HG03159 (cell line): ENCODE measurements around the gene PPID.
"Not testable (repeated sequence)": the region's sequence is repeated elsewhere in the genome, so short reads cannot be mapped to it uniquely, and the experiment has no call there.

Experiments
- ATAC-seq: cut with Tn5 transposase; IDR thresholded peaks from one replicate; pipeline ENCODE4 v1.9.1; 2021; ENCODE audit warnings: mild to moderate bottlenecking, moderate library complexity; ENCODE audit not compliant: unreplicated experiment

Gene PPID

GRCh38 chr4:158669310-158669709, 53.9 kb downstream of the PPID start:
- ATAC-seq = no peak

- no peak for ATAC-seq
Measured at GRCh38 chr4:158667651-158668198, 55.5 kb downstream of the PPID start.

GRCh38 chr4:158666892-158667291, 56.3 kb downstream of the PPID start:
- no peak for ATAC-seq

GRCh38 chr4:158664806-158665205, 58.4 kb downstream of the PPID start:
- no peak for ATAC-seq

GRCh38 chr4:158663707-158664625, 59.2 kb downstream of the PPID start:
- ATAC-seq = not testable (repeated sequence)

- ATAC-seq = not testable (repeated sequence)
Measured at GRCh38 chr4:158663255-158663654, 59.9 kb downstream of the PPID start.
